ENCODE measurements around the gene ELAPOR1. TPM values are rescaled to one million over a fixed set of nuclear protein-coding genes. Genes with fewer than 3 reads are reported as not detected.

The ELAPOR1 gene
- total and polyA plus RNA-seq, 4 donors: 0.13 to 0.42 (median 0.17) TPM; not detected in 1

- H3K9me3 ChIP-seq (ENCODE audit: control insufficient read depth in 4 of 4, low read length in 3 of 4): no peaks in the 10 kb centered on the region
- H3K27ac ChIP-seq (ENCODE audit: low read depth in 1 of 2, low read length in 2 of 2): peak overlapping the region; percentile 68 to 77
- no peaks in the 10 kb centered on the region for H3K36me3 ChIP-seq (ENCODE audit: control insufficient read depth in 4 of 4, insufficient read depth in 3 of 4, low read depth in 1 of 4, low read length in 3 of 4)
- H3K4me3 ChIP-seq (ENCODE audit: low read depth in 1 of 3, low read length in 3 of 3): no peak overlapping the region
- H3K9ac ChIP-seq (ENCODE audit: low read depth in 1 of 2, low read length in 2 of 2): no peak overlapping the region
- peaks cover 5 to 25% (median 16%) of the 10 kb centered on the region in 4 donors for H3K4me1 ChIP-seq (ENCODE audit: control insufficient read depth in 4 of 4, insufficient read depth in 4 of 4, low read length in 3 of 4)
- H3K27me3 ChIP-seq (ENCODE audit: control insufficient read depth in 4 of 4, insufficient read depth in 4 of 4, low read length in 3 of 4): no peaks in the 10 kb centered on the region
- TF ChIP-seq NR2F2 (IDR thresholded peaks at IDR 0.05) (no peak), RAD21 (IDR thresholded peaks at IDR 0.05) (no peak), HNF4G (IDR thresholded peaks at IDR 0.05) (peak; percentile 25), JUND (IDR thresholded peaks at IDR 0.05) (peak in 1 of 2 donors; percentile 50), FOXA2 (IDR thresholded peaks at IDR 0.05) (peak; percentile 43), SP1 (IDR thresholded peaks at IDR 0.05) (peak; percentile 68), GABPA (IDR thresholded peaks at IDR 0.05 in 1 of 2, conservative IDR thresholded peaks at IDR 0.05 in 1 of 2) (no peak), YY1 (IDR thresholded peaks at IDR 0.05) (peak; percentile 63), FOXA1 (IDR thresholded peaks at IDR 0.05) (peak; percentile 18), ZBTB33 (IDR thresholded peaks at IDR 0.05) (peak; percentile 50), RXRA (IDR thresholded peaks at IDR 0.05) (peak in 1 of 2 donors; percentile 69), EGR1 (IDR thresholded peaks at IDR 0.05; ENCODE audit: low read depth in 2 of 2) (no peak), ATF3 (IDR thresholded peaks at IDR 0.05) (no peak), TAF1 (conservative IDR thresholded peaks at IDR 0.05) (no peak), HNF4A (conservative IDR thresholded peaks at IDR 0.05) (peak; percentile 83 to 90)
- TF ChIP-seq, protein P1, sequence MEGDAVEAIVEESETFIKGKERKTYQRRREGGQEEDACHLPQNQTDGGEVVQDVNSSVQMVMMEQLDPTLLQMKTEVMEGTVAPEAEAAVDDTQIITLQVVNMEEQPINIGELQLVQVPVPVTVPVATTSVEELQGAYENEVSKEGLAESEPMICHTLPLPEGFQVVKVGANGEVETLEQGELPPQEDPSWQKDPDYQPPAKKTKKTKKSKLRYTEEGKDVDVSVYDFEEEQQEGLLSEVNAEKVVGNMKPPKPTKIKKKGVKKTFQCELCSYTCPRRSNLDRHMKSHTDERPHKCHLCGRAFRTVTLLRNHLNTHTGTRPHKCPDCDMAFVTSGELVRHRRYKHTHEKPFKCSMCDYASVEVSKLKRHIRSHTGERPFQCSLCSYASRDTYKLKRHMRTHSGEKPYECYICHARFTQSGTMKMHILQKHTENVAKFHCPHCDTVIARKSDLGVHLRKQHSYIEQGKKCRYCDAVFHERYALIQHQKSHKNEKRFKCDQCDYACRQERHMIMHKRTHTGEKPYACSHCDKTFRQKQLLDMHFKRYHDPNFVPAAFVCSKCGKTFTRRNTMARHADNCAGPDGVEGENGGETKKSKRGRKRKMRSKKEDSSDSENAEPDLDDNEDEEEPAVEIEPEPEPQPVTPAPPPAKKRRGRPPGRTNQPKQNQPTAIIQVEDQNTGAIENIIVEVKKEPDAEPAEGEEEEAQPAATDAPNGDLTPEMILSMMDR (IDR thresholded peaks at IDR 0.05; ENCODE audit: low read depth, low read length, missing input control): no peak
- TF ChIP-seq, protein P2, sequence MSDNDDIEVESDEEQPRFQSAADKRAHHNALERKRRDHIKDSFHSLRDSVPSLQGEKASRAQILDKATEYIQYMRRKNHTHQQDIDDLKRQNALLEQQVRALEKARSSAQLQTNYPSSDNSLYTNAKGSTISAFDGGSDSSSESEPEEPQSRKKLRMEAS (IDR thresholded peaks at IDR 0.05): peak; percentile 65
- TF ChIP-seq, protein P3, sequence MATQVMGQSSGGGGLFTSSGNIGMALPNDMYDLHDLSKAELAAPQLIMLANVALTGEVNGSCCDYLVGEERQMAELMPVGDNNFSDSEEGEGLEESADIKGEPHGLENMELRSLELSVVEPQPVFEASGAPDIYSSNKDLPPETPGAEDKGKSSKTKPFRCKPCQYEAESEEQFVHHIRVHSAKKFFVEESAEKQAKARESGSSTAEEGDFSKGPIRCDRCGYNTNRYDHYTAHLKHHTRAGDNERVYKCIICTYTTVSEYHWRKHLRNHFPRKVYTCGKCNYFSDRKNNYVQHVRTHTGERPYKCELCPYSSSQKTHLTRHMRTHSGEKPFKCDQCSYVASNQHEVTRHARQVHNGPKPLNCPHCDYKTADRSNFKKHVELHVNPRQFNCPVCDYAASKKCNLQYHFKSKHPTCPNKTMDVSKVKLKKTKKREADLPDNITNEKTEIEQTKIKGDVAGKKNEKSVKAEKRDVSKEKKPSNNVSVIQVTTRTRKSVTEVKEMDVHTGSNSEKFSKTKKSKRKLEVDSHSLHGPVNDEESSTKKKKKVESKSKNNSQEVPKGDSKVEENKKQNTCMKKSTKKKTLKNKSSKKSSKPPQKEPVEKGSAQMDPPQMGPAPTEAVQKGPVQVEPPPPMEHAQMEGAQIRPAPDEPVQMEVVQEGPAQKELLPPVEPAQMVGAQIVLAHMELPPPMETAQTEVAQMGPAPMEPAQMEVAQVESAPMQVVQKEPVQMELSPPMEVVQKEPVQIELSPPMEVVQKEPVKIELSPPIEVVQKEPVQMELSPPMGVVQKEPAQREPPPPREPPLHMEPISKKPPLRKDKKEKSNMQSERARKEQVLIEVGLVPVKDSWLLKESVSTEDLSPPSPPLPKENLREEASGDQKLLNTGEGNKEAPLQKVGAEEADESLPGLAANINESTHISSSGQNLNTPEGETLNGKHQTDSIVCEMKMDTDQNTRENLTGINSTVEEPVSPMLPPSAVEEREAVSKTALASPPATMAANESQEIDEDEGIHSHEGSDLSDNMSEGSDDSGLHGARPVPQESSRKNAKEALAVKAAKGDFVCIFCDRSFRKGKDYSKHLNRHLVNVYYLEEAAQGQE (IDR thresholded peaks at IDR 0.05): peak; percentile 69
- DNase-seq (ENCODE audit: low spot score): no peak
- 56% methylated on average over 17 of the region's 17 CpGs for WGBS
These were observed 36.1 kb downstream of the ELAPOR1 start for GRCh38 chr1:109149874-109150601.

Data from liver (tissue), 9 donors.